Non-pigmented ciliary epithelial cell (primary cell): ENCODE measurements around the gene ABCD2.
A peak's percentile ranks its signal among the peaks of the same experiment; 100 is the strongest.
"Not testable (repeated sequence)": the region's sequence is repeated elsewhere in the genome, so short reads cannot be mapped to it uniquely, and the experiment has no call there.

Experiments
- DNase-seq: peaks from one replicate; pipeline ENCODE4 v3.0.0-alpha.2; 2010; ENCODE audit warnings: low read depth

The ABCD2 gene

DNA sequence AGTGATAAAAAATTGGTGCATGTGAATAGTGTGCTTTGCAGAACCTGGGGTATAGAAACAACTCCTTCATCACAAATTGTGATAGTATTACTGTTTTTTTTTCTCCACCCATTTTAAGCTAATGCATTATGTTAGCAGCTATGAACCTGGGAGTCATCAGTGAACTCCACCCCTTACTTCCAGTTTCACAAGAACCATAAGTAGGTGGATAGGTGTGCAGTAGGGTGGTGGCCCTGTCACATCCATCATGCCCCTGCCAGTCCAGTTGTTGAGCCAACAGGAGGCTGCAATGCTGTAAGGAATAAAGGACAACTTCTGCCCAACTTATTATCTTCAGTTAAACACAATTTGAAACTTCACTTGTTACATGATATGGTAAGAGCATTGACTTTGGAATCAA, 85.7 kb downstream of the ABCD2 start:
- DNase-seq = no peak

DNA sequence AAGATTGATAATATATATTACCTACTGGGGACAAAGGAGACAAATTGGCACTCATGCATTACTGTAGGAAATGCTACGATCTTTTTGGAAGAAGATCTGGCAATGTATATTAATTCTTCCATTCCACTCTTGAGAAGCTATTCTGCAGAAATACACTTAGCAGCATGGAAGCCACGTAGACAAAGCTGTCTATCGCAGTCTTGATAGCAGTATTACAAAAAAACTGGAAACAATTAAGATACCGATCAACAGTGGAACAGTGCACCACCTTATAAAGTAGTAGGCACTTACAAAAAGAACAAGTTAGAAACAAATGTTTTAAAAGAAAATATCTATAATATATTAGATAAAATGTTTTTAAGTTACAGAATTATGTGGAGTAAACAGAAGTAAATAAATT, 87.2 kb downstream of the ABCD2 start:
- DNase-seq = no peak

DNA sequence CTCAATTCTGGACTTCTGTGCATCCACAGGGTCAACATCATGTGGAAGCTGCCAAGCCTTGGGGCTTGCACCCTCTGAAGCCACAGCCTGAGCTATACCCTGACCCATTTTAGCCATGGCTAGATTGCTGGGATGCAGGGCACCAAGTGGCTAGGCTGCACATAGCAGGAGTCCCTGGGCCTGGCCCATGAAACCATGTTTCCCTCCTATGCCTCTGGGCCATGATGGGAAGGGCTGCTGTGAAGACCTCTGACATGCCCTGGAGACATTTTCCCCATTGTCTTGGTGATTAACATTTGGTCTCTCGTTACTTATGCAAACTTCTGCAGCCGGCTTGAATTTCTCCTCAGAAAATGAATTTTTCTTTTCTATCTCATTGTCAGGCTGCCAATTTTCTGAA, 92.6 kb downstream of the ABCD2 start:
- no peak for DNase-seq

- DNase-seq = not testable (repeated sequence)
These were observed 97.4 kb downstream of the ABCD2 start for GRCh38 chr12:39522167-39522566.

- DNase-seq = no peak
These were observed 109.6 kb downstream of the ABCD2 start for GRCh38 chr12:39510001-39510400.

GRCh38 chr12:39505554-39505953, 114.0 kb downstream of the ABCD2 start:
- DNase-seq = no peak

DNA sequence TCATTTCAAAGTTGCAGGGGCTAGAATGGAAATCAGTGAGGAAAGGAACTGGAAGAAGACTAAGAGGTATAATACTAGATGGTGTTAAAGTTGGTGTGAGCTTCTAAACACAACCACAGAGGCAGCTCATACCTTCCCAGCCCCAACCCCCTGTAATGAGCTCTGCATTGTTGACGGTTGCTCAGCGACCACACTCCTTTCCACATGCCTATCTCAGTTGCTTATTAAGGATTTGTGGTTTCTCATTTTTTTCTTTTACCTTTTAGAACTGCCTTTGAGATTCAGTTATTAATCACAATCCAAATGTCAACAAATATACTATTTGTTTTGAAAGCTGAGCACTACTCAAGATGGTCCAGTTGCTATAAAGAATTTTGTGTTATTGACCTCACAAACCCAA, 114.6 kb downstream of the ABCD2 start:
- DNase-seq = peak; percentile 35

GRCh38 chr12:39503439-39503838, 116.2 kb downstream of the ABCD2 start:
- DNase-seq = peak; percentile 46

DNA sequence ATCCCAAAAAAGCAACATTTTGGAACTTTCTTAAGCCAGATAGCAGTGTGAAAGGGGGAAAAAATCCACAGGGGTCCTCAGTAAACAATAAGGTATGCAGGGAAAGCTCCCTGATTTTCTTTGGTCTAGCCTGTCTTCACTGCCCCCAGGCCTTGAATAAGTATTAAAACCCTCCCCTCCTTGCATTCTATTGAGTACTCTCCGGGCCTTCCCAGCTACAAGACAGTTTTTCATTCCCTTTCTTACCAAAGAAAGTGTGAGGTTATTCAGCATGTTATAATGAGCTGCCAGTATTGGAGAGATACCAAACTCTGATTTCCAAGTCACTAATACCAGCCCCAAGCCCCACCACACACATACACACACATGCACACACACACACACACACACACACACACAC, 116.9 kb downstream of the ABCD2 start:
- no peak for DNase-seq
